HG03139 (cell line): ENCODE measurements around the gene GJB1.
A peak's percentile ranks its signal among the peaks of the same experiment; 100 is the strongest.
"Not testable (repeated sequence)": the region's sequence is repeated elsewhere in the genome, so short reads cannot be mapped to it uniquely, and the experiment has no call there.

ENCODE experiments used
- ATAC-seq: cut with Tn5 transposase; IDR thresholded peaks from one replicate; pipeline ENCODE4 v1.9.1; 2021; ENCODE audit not compliant: unreplicated experiment

Gene GJB1

GRCh38 chrX:71254092-71254963 lies 31.3 kb downstream of the GJB1 start, which contains the start of gene ZMYM3:
Gene ZMYM3, minus strand, starts transcription at chrX:71254140. Its CDS starts 885 bp downstream, at chrX:71253255.
- ATAC-seq, result peak; percentile 56

DNA sequence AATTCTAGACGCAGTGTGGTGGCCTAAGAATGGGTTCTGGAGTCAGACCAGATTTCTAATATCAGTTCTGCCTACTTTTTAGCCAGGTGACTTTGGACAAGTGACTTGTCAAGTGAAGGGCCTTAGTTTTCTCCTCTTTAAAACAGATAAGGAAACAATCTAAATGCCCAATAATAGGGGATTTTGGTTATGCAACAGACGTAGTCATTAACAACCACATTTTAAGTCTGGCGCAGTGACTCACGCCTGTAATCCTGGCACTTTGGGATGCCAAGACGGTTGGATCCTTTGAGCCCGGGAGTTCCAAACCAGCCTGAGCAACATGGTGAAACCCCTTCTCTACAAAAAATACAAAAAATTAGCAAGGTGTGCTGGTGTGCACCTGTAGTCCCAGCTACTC lies 33.0 kb downstream of the GJB1 start:
- ATAC-seq, result no peak

DNA sequence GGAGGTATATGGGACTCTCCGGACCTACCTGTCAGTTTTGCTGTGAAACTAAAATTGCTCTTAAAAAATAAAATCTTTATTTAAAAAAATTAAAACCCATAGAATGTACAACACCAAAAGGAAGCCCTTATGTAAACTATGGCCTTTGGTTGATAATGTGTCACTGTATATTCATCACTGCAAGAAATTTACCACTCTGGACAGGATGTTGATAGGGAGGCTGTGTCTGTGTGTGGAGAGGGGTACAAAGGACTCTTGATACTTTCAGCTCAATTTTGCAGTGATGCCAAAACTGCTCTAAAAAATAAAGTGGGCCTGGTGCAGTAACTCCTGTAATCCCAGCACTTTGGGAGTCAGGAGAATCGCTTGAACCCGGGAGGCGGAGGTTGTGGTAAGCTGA lies 33.8 kb downstream of the GJB1 start:
- no peak for ATAC-seq

GRCh38 chrX:71268624-71269023 lies 45.6 kb downstream of the GJB1 start:
- ATAC-seq, result not testable (repeated sequence)

GRCh38 chrX:71269801-71270395 lies 46.9 kb downstream of the GJB1 start:
- ATAC-seq, result no peak

- ATAC-seq, result not testable (repeated sequence)
These were observed 49.3 kb downstream of the GJB1 start for GRCh38 chrX:71272313-71272712.
